Activated naive CD4-positive, alpha-beta T cell treated with anti-CD3 and anti-CD28 coated beads, Interleukin-2, amount 50 U/mL, for 72 hours (primary cell): ENCODE data around the gene NPAS3. TPM values are rescaled to one million over a fixed set of nuclear protein-coding genes. Genes with fewer than 3 reads are reported as not detected.

ENCODE experiments used
- ATAC-seq, 2 donors: fragments of 150-1000 bp; cut with Tn5 transposase; 2 replicates each; pipeline ENCODE4 v1.10.0; 2021; ENCODE audit warnings: mild to moderate bottlenecking in 2 of 2, moderate library complexity in 2 of 2
- DNase-seq, 2 donors: peaks; one replicate each; pipeline ENCODE4 v3.0.0; 2021 to 2022; ENCODE audit warnings: low spot score in 2 of 2
- H3K27ac Mint-ChIP-seq, 2 donors: one replicate each; pipeline ENCODE4 v1.8.0; 2022; ENCODE audit warnings: mild to moderate bottlenecking in 2 of 2, mixed read lengths in 2 of 2
- H3K36me3 Mint-ChIP-seq, 2 donors: one replicate each; pipeline ENCODE4 v1.8.0; 2022; ENCODE audit warnings: mixed read lengths in 2 of 2
- H3K9me3 Mint-ChIP-seq, 2 donors: one replicate each; pipeline ENCODE4 v1.8.0; 2022; ENCODE audit warnings: mixed read lengths in 2 of 2
- total RNA-seq, 2 donors: library from RNA; stranded (reverse); gene quantifications; one replicate each; pipeline ENCODE4 v1.2.3, GENCODE V29; 2022

Gene NPAS3
- total RNA-seq, 2 donors from 2014 or later = not detected

DNA sequence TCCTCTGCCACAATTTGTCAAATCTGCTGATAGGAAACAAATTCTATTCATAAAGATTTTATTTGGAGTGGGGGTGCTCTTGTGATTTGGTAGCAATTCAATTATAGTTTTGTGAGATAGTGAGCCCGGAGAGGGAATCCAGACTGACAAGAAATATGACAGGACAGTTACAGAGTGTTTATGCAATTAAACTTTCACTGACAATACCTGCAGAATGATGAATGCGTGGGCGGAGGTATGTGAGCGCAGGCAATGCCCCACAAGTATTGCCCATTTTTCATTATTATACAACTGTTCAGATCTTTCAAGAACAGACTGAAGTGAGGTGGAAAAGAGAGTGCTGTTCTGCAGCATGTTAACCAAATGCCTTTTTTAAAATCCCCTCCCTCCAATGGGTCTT lies 753.2 kb downstream of the NPAS3 start:
- Mint-ChIP-seq H3K36me3 (no peaks in the 10 kb centered on the region), H3K9me3 (no peaks in the 10 kb centered on the region), H3K27ac (no peak overlapping the region)
- no peak for DNase-seq
- ATAC-seq = no peak

DNA sequence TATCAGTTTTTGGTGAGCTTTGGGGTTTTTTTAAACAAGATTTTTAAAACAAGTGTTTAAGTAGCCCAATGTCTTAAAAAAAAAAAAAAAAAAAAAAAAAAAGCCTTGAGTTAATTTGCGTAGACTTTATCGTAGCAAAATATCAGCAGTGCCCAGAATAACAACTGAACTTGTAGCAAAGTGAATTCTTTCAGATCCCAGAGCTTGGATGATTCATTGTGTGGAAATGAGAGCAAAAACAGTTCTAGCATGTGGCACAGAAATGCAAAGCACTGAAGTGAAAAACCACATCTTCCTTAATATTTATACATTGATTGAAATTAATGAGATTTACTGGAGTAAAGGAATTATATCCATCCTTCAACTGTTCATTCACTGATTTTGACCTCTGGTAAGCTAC lies 754.1 kb downstream of the NPAS3 start:
- ATAC-seq = no peak

DNA sequence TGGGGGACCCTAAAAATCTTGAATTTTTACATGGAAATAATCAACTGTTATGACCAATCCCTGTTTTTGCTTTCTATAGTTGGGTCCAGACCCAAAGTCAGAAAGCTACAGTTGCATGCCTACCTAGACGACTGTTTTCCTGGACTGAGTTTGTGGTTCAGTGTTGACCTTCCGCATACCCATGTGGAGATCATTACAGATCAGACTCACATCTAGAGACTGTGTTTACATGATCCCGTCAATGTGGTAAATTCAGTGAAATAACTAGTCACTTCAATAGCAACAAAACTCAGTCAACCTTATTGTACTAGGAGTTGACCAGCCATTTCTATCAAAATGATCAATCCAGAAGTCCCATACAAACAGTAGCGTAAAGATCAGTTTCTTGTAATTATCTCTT lies 754.6 kb downstream of the NPAS3 start:
- DNase-seq = no peak
- ATAC-seq = no peak
- H3K36me3 Mint-ChIP-seq = no peaks in the 10 kb centered on the region
- no peak overlapping the region for H3K27ac Mint-ChIP-seq
- no peaks in the 10 kb centered on the region for H3K9me3 Mint-ChIP-seq

More for the DNA sequence above, 754.1 kb downstream of the NPAS3 start:
- Mint-ChIP-seq H3K9me3 (no peaks in the 10 kb centered on the region), H3K36me3 (no peaks in the 10 kb centered on the region), H3K27ac (no peak overlapping the region)
- DNase-seq = no peak

DNA sequence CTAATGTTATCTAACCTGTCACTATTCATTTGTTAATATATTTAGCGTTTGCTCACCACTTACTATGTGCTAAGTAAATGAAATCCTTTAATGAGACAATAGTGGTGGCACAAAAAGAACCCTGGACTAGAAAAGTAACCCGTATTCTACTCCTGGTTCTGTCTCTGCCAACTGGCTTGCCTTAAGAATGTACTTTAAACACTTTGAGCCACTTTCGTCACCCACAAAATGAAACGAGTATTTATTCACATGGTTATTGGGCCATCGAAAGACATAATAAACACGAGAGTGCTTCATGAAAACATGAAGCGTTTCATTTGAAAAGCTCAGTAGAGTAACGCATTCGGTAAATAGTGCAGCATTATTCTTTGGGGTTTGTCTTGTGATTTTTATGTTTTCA lies 757.5 kb downstream of the NPAS3 start:
- ATAC-seq (no peak), DNase-seq (no peak)
- peaks cover 3% of the 10 kb centered on the region in 2 donors for H3K9me3 Mint-ChIP-seq
- no peak overlapping the region for H3K27ac Mint-ChIP-seq
- no peaks in the 10 kb centered on the region for H3K36me3 Mint-ChIP-seq

DNA sequence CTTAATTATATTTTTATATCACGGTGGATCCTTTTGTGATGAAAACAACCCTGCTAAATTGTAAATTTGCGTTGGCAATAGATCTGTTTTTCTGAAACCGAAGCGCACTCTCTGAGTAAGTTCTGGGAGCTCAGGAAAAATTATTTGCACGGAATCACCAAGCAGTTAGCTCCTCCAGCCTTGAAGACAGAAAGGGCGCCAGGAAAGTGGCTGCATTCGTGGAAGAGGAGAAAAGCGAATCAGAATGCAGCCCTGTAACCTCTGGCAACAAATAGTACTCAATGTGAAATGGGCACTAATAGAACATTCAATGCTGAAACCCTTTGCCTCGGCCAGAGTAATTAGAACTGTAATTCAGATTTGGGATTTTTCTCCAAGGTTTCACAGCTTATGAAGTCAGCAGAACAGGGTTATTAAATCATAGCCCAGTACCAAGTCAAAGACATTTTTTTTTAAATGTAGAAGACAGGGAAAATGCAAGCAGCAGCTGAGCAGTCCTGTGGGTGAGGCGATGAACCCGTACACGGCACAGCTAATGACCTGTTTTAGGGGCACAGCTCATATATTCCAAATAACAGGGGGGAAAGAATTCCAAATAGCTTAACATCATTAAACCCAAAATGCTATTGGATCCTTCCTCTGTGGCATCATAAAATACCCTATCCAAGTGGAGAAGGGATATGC lies 760.8 kb downstream of the NPAS3 start:
- ATAC-seq (no peak), DNase-seq (no peak)
- Mint-ChIP-seq H3K9me3 (peaks cover 6 to 9% of the 10 kb centered on the region in 2 donors), H3K36me3 (no peaks in the 10 kb centered on the region), H3K27ac (no peak overlapping the region)

DNA sequence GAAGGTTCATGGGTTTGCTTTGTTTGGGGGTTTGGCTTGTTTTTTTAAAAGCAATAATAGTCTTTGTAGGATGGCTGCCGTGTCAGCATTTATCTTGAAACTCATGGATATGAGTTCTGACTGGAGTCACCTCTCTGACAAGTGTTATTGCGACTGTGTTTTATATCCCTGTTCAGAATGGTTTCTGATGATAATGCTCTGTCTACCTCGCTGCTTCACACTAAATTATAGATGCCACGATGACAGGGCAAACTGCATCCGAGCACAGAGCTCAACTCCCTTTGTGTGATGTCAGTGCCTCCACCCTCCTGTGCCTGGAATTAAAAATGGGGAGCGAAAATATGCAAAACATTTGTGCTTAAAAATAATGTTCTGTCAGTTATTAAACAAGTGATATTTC lies 761.4 kb downstream of the NPAS3 start:
- ATAC-seq (no peak), DNase-seq (no peak)
- Mint-ChIP-seq H3K36me3 (no peaks in the 10 kb centered on the region), H3K9me3 (peaks cover 6 to 9% of the 10 kb centered on the region in 2 donors), H3K27ac (no peak overlapping the region)

DNA sequence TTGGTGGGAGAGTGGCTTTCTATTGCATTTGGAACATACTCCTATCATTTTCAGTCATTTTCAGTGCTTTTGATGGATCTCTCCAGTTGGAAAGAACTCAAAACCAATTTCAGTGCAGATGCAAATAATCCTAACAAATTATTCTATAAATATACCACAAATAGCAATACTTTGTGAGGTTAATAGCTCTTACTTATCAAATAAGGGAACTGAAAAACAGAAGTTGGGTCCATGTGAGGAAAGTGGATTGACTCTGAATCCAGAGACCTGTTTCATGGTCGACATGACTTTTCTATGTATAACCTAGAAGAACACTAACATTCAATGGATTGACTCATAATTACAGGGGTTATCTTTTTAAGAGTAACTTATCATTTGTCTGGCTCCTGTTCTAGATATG lies 763.6 kb downstream of the NPAS3 start:
- Mint-ChIP-seq H3K27ac (no peak overlapping the region), H3K9me3 (peaks cover 6 to 9% of the 10 kb centered on the region in 2 donors), H3K36me3 (no peaks in the 10 kb centered on the region)
- ATAC-seq (no peak), DNase-seq (no peak)

DNA sequence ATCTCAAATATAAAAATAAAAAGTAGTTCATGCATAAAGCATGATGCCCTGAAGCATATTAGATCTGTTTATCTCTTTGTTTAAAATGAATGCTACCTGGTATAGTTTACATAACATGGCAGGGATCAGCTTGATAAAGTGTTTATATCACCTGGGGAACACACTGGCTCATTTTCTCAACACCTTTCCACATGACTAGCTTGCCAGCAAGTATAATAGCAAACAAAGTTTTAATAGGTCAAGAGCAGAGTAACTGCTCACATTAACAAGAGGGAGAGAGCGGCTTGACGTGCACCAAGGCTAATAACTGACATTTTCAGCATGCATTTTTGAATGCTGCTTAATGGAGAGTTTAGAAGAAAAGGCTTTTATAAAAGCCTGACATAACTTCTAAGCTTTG lies 765.8 kb downstream of the NPAS3 start:
- Mint-ChIP-seq H3K27ac (no peak overlapping the region), H3K36me3 (no peaks in the 10 kb centered on the region), H3K9me3 (peaks cover 6 to 14% of the 10 kb centered on the region in 2 donors)
- ATAC-seq = no peak
- no peak for DNase-seq

DNA sequence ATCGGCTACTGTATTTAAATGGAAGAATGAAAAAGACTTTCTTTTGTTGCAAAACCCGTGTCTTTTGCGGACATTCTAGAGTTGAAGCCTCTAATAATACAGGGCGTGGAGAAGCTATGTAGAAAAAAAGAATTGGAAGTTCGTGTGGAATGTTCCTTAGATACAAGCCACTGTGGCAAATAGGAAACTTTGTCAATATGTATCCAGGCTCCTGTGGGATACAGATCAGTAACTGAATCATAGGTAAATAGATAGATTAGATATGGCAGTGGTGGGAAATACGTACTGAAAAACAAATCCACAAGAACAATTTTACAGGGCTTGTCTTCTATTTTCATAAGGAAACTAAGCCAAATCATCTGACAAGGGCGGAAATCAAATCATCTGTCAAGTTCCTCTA lies 766.8 kb downstream of the NPAS3 start:
- H3K36me3 Mint-ChIP-seq = no peaks in the 10 kb centered on the region

DNA sequence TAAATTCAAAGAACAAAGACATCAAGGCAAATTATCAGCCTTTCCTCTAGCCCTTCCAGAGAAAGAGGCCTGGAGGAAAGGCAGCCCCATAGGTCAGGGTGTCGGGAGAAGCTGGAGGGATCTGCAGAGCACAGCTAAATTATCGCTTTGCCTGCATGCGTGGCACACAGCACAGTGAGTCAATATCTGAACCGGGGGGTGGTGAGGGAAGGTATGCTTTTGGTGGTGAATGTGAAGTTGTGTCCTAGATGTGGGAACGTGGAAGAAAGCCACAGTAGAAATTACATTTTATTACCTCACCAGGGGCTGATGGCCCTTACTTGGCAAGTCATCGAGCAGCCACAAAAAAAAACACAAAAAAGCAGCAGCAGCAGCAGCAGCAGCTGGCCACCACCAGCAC lies 769.0 kb downstream of the NPAS3 start:
- ATAC-seq = no peak
- Mint-ChIP-seq H3K36me3 (no peaks in the 10 kb centered on the region), H3K27ac (no peak overlapping the region), H3K9me3 (peaks cover 0 to 5% of the 10 kb centered on the region in 2 donors)
- no peak for DNase-seq

More for the DNA sequence above, 766.8 kb downstream of the NPAS3 start:
- DNase-seq (no peak), ATAC-seq (no peak)
- Mint-ChIP-seq H3K27ac (no peak overlapping the region), H3K9me3 (peaks cover 6 to 14% of the 10 kb centered on the region in 2 donors)

DNA sequence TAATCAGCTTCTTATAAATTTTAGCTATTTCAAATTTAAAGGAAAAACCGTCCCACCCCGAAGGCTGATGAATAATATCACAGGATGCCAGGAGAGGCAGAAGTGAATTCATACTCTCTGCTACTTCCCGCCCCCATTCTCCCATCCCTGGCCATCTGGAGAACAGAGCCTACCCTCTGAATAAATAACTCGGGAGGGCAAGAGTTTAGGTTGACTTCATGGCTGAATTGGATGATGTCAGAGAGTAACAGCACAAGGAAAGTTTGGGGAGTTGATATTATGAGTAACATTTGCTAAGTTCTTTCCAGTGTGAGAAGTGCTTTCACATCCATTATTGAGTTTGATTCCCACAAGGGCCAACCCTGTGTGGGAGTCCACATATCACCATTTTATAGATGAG lies 770.6 kb downstream of the NPAS3 start:
- Mint-ChIP-seq H3K36me3 (no peaks in the 10 kb centered on the region), H3K9me3 (peaks cover 5 to 6% of the 10 kb centered on the region in 2 donors), H3K27ac (no peak overlapping the region)
- no peak for DNase-seq
- ATAC-seq = no peak

DNA sequence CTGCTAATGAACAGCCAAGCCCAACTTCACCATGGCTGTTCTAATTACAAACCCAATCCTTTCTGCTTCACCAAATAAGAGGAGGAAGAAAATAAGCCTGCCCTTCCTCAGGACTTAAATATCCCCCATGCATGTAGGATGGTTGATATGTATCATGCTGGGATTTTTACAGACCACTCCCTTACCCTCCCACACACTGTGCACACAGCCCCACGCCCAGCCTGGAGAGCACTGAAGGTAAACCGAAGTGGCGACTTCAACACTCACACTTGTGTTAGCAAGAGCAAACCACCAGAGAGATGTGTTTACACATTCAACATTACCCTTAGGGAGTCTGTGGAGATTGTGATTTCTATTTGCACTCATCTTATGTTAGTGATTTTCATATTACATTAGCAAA lies 771.0 kb downstream of the NPAS3 start:
- Mint-ChIP-seq H3K27ac (no peak overlapping the region), H3K36me3 (no peaks in the 10 kb centered on the region), H3K9me3 (peaks cover 5 to 6% of the 10 kb centered on the region in 2 donors)
- DNase-seq = no peak
- ATAC-seq = no peak

DNA sequence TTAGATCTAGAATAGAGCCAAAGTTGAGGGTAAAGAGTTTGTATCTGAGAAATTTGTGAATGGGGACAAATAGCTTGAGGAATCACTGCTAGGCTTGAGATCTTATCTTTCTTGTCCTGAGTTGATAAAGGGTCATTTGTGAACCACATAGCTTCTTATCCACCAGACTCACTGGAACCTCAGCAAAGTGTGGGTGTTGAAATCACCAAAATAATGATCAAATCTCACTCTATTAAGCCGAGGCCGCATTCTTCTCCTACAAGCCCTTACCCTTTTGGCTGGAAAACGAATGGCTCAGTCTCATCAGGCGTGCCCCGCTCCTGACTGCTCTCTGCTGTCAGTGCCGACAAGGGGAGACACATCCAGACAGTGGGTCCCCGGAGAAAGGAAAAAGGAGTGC lies 771.6 kb downstream of the NPAS3 start:
- no peak overlapping the region for H3K27ac Mint-ChIP-seq
- H3K36me3 Mint-ChIP-seq = no peaks in the 10 kb centered on the region
- peaks cover 5 to 6% of the 10 kb centered on the region in 2 donors for H3K9me3 Mint-ChIP-seq
- DNase-seq (no peak), ATAC-seq (no peak)

DNA sequence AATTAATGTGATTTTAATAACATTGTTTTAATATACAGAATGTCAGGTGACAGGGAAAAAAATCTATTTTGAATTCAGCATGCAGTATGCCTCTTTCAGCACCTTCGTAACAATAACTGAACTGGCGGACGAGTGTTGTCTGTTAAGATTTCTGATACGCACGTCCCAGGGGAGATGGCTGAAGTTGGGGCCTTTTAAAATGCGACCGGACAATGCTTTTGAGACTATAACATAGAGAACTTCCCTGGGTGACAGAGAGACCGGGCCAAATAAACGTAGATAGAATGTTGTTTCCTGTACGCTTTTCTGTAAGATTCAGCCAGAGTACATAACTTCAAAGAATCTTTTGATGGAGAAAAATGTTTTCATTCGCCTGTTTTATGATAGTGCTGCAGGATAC lies 772.5 kb downstream of the NPAS3 start:
- no peaks in the 10 kb centered on the region for H3K36me3 Mint-ChIP-seq
- no peak overlapping the region for H3K27ac Mint-ChIP-seq
- H3K9me3 Mint-ChIP-seq = peaks cover 7 to 11% of the 10 kb centered on the region in 2 donors
- DNase-seq (no peak), ATAC-seq (no peak)

DNA sequence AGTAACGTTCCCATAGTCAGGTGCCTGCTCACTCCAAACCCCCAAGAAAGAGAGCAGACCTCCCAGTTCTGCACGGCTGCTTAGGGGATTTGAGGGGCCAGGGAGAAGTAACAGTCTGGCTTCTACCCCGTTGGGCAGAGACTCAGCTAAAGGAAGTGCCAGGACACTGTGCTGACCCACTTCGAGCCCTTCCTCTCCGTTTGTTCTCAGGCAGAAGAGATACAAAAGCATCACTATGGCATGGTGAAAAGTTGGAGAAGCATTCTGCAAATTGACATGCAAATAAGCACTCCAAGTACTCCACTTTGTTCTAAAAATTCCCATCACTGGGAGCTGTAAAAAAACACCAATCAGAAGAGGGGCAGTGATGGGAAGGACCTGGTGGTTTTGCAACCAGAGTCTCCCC lies 773.1 kb downstream of the NPAS3 start:
- no peaks in the 10 kb centered on the region for H3K36me3 Mint-ChIP-seq
- ATAC-seq (no peak), DNase-seq (no peak)
- peaks cover 12 to 14% of the 10 kb centered on the region in 2 donors for H3K9me3 Mint-ChIP-seq
- H3K27ac Mint-ChIP-seq = no peak overlapping the region

DNA sequence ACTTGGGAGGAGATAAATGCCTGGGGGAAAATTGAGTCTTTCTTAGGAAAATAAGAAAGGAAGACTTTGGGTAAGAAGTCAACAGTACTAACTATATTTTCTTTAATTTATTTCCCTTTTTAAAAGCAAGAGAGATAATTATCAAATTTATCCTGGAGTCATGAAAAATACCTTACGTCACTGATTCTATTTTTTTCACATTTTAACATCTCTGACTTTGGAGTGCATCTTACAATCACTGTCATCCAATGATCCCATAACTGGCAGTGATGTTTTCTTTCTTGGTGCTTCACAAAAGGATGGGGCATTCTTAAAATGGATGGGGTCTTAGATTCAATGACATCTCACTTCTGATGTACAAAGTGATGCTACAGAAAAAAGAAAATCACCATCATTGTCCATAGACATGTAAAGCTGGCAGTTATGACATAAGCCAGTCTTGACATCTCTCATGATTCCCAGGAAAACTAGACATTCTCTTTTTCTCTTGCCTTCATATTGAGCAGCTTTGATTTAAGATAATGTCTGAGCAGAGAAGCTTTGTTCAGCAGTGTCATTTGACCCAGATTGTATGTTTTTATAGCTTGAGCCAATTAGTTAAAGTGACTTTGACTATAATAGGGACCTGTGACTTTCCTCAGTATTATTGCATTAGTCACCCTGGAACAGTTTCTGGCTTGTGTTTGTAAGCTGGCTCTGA lies 776.0 kb downstream of the NPAS3 start:
- no peaks in the 10 kb centered on the region for H3K36me3 Mint-ChIP-seq

DNA sequence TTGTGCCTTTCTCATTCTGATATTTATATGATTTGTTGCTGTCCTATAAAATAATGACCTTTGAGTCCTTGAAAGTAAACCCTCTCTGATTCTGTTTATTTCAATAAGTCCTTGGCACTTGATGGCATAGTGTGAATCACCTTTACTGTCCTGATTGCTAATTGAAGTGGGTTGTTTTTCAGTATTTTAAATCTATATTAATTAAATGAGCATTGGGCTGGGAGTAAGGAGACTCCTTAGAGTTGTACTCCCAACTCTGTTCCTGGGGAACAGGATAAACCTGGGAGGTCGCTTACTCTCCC lies 776.5 kb downstream of the NPAS3 start:
- DNase-seq (no peak), ATAC-seq (no peak)
- Mint-ChIP-seq H3K9me3 (peaks cover 12 to 14% of the 10 kb centered on the region in 2 donors), H3K36me3 (no peaks in the 10 kb centered on the region), H3K27ac (no peak overlapping the region)

More for the DNA sequence above, 776.0 kb downstream of the NPAS3 start:
- no peak for ATAC-seq
- no peak for DNase-seq
- H3K27ac Mint-ChIP-seq = no peak overlapping the region
- peaks cover 12 to 14% of the 10 kb centered on the region in 2 donors for H3K9me3 Mint-ChIP-seq

DNA sequence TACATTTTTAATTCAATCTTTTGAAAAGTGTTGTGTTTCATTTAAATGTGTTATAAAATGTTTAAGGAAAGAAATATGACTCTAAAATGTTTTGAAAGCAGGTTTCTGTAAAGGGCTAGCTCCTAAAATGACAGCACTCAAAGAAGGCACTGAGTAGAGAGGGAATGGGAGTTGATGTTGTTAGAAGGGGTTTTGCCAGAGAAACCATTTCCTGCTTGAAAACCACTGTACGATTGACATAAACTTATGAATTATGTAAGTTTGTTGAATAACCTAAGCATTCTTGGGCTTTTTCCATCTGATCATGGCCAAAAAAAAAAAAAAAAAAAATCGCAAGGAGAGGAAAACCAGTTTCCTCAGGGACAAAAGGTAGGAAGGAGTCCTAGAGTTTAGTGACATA lies 778.2 kb downstream of the NPAS3 start:
- DNase-seq (no peak), ATAC-seq (no peak)
- no peak overlapping the region for H3K27ac Mint-ChIP-seq
- H3K9me3 Mint-ChIP-seq = peaks cover 12 to 14% of the 10 kb centered on the region in 2 donors
- H3K36me3 Mint-ChIP-seq = no peaks in the 10 kb centered on the region
